Fibroblast of the aortic adventitia (primary cell): ENCODE measurements around the gene EEFSEC. TPM values are rescaled to one million over a fixed set of nuclear protein-coding genes. Genes with fewer than 3 reads are reported as not detected.

ENCODE experiments used
- DNase-seq: peaks from one replicate; pipeline ENCODE4 v3.0.0-alpha.2; 2010; ENCODE audit warnings: low read depth
- H3K4me3 ChIP-seq: 2 replicates; pipeline ENCODE4 v1.5.1; 2011; ENCODE audit warnings: low read depth, mild to moderate bottlenecking, control low read depth, low read length, moderate library complexity
- total RNA-seq: library from RNA; depleted of rRNA; stranded (reverse); fragments of >200 nt; gene quantifications from 2 replicates; pipeline ENCODE4 v1.2.3, GENCODE V29; 2012; ENCODE audit warnings: low replicate concordance
- TF ChIP-seq, protein P1 (sequence below): IDR thresholded peaks from 2 replicates; pipeline ENCODE4 v1.5.1; 2011; ENCODE audit warnings: mild to moderate bottlenecking, low read length, control low read depth, inconsistent platforms; ENCODE audit not compliant: insufficient read depth

EEFSEC gene
- total RNA-seq, 1 donor: 8.1 TPM

- H3K4me3 ChIP-seq: no peak overlapping the region
- TF ChIP-seq, protein P1, sequence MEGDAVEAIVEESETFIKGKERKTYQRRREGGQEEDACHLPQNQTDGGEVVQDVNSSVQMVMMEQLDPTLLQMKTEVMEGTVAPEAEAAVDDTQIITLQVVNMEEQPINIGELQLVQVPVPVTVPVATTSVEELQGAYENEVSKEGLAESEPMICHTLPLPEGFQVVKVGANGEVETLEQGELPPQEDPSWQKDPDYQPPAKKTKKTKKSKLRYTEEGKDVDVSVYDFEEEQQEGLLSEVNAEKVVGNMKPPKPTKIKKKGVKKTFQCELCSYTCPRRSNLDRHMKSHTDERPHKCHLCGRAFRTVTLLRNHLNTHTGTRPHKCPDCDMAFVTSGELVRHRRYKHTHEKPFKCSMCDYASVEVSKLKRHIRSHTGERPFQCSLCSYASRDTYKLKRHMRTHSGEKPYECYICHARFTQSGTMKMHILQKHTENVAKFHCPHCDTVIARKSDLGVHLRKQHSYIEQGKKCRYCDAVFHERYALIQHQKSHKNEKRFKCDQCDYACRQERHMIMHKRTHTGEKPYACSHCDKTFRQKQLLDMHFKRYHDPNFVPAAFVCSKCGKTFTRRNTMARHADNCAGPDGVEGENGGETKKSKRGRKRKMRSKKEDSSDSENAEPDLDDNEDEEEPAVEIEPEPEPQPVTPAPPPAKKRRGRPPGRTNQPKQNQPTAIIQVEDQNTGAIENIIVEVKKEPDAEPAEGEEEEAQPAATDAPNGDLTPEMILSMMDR: no peak
- no peak for DNase-seq
These were observed 168.1 kb downstream of the EEFSEC start for GRCh38 chr3:128321418-128321817.

GRCh38 chr3:128322030-128323022 lies 169.0 kb downstream of the EEFSEC start:
- TF ChIP-seq, protein P1: peak; percentile 68
- no peak overlapping the region for H3K4me3 ChIP-seq
- DNase-seq: peak; percentile 59

- DNase-seq: no peak
- TF ChIP-seq, protein P1: no peak
- no peak overlapping the region for H3K4me3 ChIP-seq
These were observed 170.2 kb downstream of the EEFSEC start for GRCh38 chr3:128323206-128324081.

- DNase-seq: no peak
- no peak overlapping the region for H3K4me3 ChIP-seq
- TF ChIP-seq, protein P1: no peak
These were observed 171.8 kb downstream of the EEFSEC start for GRCh38 chr3:128324911-128325592.

- no peak overlapping the region for H3K4me3 ChIP-seq
- DNase-seq: no peak
- TF ChIP-seq, protein P1: peak; percentile 18
These were observed 173.0 kb downstream of the EEFSEC start for GRCh38 chr3:128326051-128326823.

GRCh38 chr3:128327606-128328031 lies 174.3 kb downstream of the EEFSEC start:
- TF ChIP-seq, protein P1: no peak
- no peak for DNase-seq
- H3K4me3 ChIP-seq: no peak overlapping the region
